ENCODE data around the gene PSME1.

The PSME1 gene

DNA sequence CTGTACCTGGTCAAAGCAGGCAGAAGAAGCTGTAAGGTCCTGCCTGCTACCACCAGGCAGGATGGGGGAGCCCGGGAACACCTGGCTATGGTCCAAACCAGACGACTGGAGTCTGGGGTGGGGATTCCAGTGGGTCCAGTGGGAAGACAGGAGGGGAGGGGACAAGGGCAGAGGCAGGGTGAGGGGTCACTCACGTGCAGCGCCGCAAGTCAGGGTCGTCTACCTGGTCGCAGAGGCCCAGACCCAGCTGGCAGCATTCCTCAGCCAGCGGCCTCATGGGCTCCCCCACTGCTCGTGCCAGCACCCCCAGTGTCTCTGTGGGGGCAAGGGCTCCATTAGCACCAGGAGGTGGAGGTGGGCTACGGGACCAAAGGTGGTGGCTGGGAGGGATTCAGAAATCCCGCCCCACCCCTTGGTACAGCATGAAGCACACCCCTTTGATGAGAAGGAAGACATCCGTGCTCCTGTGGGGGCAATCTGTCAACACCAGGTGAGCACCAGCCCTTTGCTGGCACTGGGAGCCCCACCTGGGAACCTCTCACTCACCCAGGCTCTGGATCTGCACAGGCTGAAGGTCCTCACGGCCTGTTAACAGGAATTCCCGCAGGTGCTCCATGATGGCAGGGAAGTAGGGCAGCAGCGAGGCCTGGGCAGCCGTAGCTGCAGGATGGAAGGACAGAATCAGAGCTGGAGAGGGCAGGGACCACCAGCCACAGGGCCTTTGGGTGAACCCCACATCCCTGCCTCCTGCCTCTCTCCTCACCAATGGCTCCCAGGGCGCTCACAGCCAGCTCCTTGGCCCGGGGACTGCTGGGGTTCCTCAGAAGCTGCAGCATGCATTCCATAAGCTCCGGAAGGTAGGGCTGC, 48.3 kb downstream of the PSME1 start:
- Histone ChIP-seq H3K27me3 (ENCODE audit: control insufficient read depth, insufficient read depth, low read length, poor library complexity, severe bottlenecking) (no peaks in the 10 kb centered on the region), H3K9me3 (ENCODE audit: control insufficient read depth, low read length) (no peaks in the 10 kb centered on the region), H3K27ac (ENCODE audit: insufficient read depth, low read depth, low read length, poor library complexity, severe bottlenecking) (no peak overlapping the region), H3K4me3 (ENCODE audit: insufficient read depth, low read depth, low read length) (no peak overlapping the region), H3K36me3 (ENCODE audit: control insufficient read depth, insufficient read depth, low read length) (peaks cover 29% of the 10 kb centered on the region), H3K4me1 (ENCODE audit: control insufficient read depth, insufficient read depth, low read length) (peaks cover 7% of the 10 kb centered on the region)
- WGBS, 2 experiments, result 95 to 96% methylated on average over 19 of the region's 19 CpGs

GRCh38 chr14:24185026-24185425, 49.0 kb downstream of the PSME1 start:
- H3K36me3 ChIP-seq (ENCODE audit: control insufficient read depth, insufficient read depth, low read length), result peaks cover 22% of the 10 kb centered on the region
- WGBS, 2 experiments, result 94 to 97% methylated on average over 7 of the region's 7 CpGs
- H3K9me3 ChIP-seq (ENCODE audit: control insufficient read depth, low read length), result no peaks in the 10 kb centered on the region
- no peaks in the 10 kb centered on the region for H3K27me3 ChIP-seq (ENCODE audit: control insufficient read depth, insufficient read depth, low read length, poor library complexity, severe bottlenecking)
- no peak overlapping the region for H3K4me3 ChIP-seq (ENCODE audit: insufficient read depth, low read depth, low read length)
- H3K27ac ChIP-seq (ENCODE audit: insufficient read depth, low read depth, low read length, poor library complexity, severe bottlenecking), result no peak overlapping the region
- H3K4me1 ChIP-seq (ENCODE audit: control insufficient read depth, insufficient read depth, low read length), result peaks cover 7% of the 10 kb centered on the region

DNA sequence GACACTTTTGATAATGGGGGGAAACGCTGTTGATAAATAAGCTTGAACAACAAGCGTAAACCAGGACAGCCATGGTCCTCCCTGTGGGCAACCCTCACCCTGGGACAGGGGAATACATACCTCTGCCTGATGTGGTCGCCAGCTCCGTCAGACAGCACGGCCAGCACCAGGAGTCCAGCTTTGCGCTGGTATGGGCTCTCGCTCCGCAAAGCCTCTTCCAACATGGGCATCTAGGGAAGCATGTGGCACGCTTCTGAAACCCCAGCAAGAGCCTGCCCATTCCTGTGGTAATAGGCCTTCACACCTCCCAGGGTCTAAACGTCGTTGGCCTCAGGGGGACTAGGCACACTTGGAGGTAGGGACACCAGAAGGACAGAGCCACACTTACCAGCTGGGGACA, 49.7 kb downstream of the PSME1 start:
- Histone ChIP-seq H3K36me3 (ENCODE audit: control insufficient read depth, insufficient read depth, low read length) (peaks cover 19% of the 10 kb centered on the region), H3K4me3 (ENCODE audit: insufficient read depth, low read depth, low read length) (no peak overlapping the region), H3K27ac (ENCODE audit: insufficient read depth, low read depth, low read length, poor library complexity, severe bottlenecking) (no peak overlapping the region), H3K4me1 (ENCODE audit: control insufficient read depth, insufficient read depth, low read length) (peaks cover 7% of the 10 kb centered on the region), H3K27me3 (ENCODE audit: control insufficient read depth, insufficient read depth, low read length, poor library complexity, severe bottlenecking) (no peaks in the 10 kb centered on the region), H3K9me3 (ENCODE audit: control insufficient read depth, low read length) (no peaks in the 10 kb centered on the region)
- WGBS, 2 experiments, result 95 to 96% methylated on average over 11 of the region's 11 CpGs

GRCh38 chr14:24186831-24187538, 51.0 kb downstream of the PSME1 start:
- Histone ChIP-seq H3K4me3 (ENCODE audit: insufficient read depth, low read depth, low read length) (no peak overlapping the region), H3K36me3 (ENCODE audit: control insufficient read depth, insufficient read depth, low read length) (peaks cover 16% of the 10 kb centered on the region), H3K27ac (ENCODE audit: insufficient read depth, low read depth, low read length, poor library complexity, severe bottlenecking) (no peak overlapping the region), H3K9me3 (ENCODE audit: control insufficient read depth, low read length) (no peaks in the 10 kb centered on the region), H3K4me1 (ENCODE audit: control insufficient read depth, insufficient read depth, low read length) (peaks cover 7% of the 10 kb centered on the region), H3K27me3 (ENCODE audit: control insufficient read depth, insufficient read depth, low read length, poor library complexity, severe bottlenecking) (no peaks in the 10 kb centered on the region)
- WGBS, 2 experiments, result 94 to 95% methylated on average over 10 of the region's 10 CpGs

DNA sequence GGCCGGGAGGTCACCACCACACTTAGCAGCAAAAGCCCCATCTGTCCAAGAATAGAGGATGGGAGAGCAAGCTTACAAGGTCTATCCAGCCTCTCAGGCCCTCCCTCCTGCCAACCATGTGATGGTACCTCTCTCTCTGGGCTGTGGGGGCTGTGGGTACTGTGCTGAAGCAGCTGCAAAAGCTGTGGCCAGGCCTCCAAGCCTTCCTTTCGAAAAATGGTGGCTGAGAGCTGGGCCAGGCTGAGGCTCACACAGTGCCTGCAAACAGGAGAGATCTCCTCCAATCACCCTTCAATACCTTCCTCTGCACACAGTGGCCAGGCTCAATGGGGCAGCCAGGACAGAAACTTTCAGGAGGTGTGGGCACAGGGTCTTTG, 51.5 kb downstream of the PSME1 start:
- no peaks in the 10 kb centered on the region for H3K9me3 ChIP-seq (ENCODE audit: control insufficient read depth, low read length)
- no peaks in the 10 kb centered on the region for H3K27me3 ChIP-seq (ENCODE audit: control insufficient read depth, insufficient read depth, low read length, poor library complexity, severe bottlenecking)
- peak overlapping the region; percentile 88 for H3K4me3 ChIP-seq (ENCODE audit: insufficient read depth, low read depth, low read length)
- peaks cover 7% of the 10 kb centered on the region for H3K4me1 ChIP-seq (ENCODE audit: control insufficient read depth, insufficient read depth, low read length)
- no peak overlapping the region for H3K27ac ChIP-seq (ENCODE audit: insufficient read depth, low read depth, low read length, poor library complexity, severe bottlenecking)
- WGBS, 2 experiments, result 93 to 94% methylated on average over 2 of the region's 2 CpGs
- H3K36me3 ChIP-seq (ENCODE audit: control insufficient read depth, insufficient read depth, low read length), result peaks cover 22% of the 10 kb centered on the region
